ENCODE results near the gene GRIN2A.

GRCh38 chr16:9713907-9714306, 468.3 kb downstream of the GRIN2A start:
- TF ChIP-seq ZSCAN20 (CRISPR knock-in tag; IDR thresholded peaks at IDR 0.05; ENCODE audit: borderline replicate concordance), result no peak
- no peak for TF ChIP-seq ZSCAN30 (CRISPR knock-in tag; IDR thresholded peaks at IDR 0.05)
- no peak for TF ChIP-seq MIER2 (CRISPR knock-in tag; IDR thresholded peaks at IDR 0.05)

Measured in HepG2 (cell line).